ENCODE measurements around the gene PTPRE. TPM values are rescaled to one million over a fixed set of nuclear protein-coding genes. Genes with fewer than 3 reads are reported as not detected.
A peak's percentile ranks its signal among the peaks of the same experiment; 100 is the strongest.

PTPRE gene
- total and polyA plus RNA-seq, 4 donors, result 1.5 to 12.5 (median 3.7) TPM

DNA sequence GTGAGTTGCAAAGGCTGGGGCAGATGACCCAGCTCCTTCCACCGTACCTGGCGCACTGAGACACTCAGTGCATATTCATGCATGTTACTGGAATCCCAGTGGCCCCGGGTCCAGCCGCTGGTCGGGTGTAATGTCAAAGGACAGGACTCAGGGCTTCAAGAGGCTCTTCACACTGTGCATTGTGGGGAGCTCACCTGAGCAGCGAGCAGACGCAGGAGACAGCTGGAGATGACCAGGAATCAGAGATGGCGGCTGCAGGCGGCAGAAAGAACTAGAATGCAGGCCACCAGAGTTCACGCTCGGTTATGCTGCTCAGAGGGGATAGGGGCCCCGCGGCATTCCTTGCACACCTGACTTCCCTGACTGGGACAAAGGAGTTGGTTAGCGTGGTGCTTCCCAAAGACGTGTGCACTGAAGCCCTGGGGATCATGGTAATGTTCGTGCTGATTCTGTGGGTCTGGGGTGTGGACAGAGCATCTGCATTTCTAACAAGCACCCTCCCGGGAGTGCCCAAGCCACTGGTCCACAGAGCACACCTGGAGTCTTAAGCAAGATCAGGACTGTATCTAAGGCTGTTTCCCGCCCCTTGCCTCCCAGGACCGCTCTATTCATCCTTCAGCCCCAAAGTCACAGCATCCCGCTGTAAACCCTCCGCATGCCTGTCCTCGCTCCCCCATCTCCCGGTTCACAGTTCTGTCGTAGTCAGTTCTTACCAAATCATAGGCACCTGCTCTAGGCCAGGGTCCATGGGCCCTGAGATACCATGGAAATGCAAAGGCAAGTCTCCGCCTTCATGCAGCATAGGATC lies 148.4 kb downstream of the PTPRE start:
- Histone ChIP-seq H3K9ac (ENCODE audit: low read depth in 1 of 2, low read length in 2 of 2) (no peak overlapping the region), H3K27me3 (ENCODE audit: control insufficient read depth in 4 of 4, insufficient read depth in 4 of 4, low read length in 3 of 4) (peaks cover 0 to under 1% (median 0%) of the 10 kb centered on the region in 4 donors), H3K27ac (ENCODE audit: low read depth in 1 of 2, low read length in 2 of 2) (peak overlapping the region in 1 of 2 donors; percentile 43), H3K4me3 (ENCODE audit: low read depth in 1 of 3, low read length in 3 of 3) (no peak overlapping the region), H3K4me1 (ENCODE audit: control insufficient read depth in 4 of 4, insufficient read depth in 4 of 4, low read length in 3 of 4) (no peaks in the 10 kb centered on the region), H3K9me3 (ENCODE audit: control insufficient read depth in 4 of 4, low read length in 3 of 4) (no peaks in the 10 kb centered on the region), H3K36me3 (ENCODE audit: control insufficient read depth in 4 of 4, insufficient read depth in 3 of 4, low read depth in 1 of 4, low read length in 3 of 4) (peaks cover 0 to 3% (median under 1%) of the 10 kb centered on the region in 4 donors)
- no peak for TF ChIP-seq TAF1 (conservative IDR thresholded peaks at IDR 0.05)
- TF ChIP-seq CTCF (IDR thresholded peaks at IDR 0.05; ENCODE audit: low read depth, low read length, missing input control), result no peak
- TF ChIP-seq REST (IDR thresholded peaks at IDR 0.05), result no peak
- TF ChIP-seq RXRA (IDR thresholded peaks at IDR 0.05), result no peak
- no peak for TF ChIP-seq YY1 (IDR thresholded peaks at IDR 0.05)
- DNase-seq (ENCODE audit: low spot score), result no peak
- 96% methylated on average over 25 of the region's 25 CpGs for WGBS

- Histone ChIP-seq H3K9ac (ENCODE audit: low read depth in 1 of 2, low read length in 2 of 2) (no peak overlapping the region), H3K27ac (ENCODE audit: low read depth in 1 of 2, low read length in 2 of 2) (no peak overlapping the region), H3K4me1 (ENCODE audit: control insufficient read depth in 4 of 4, insufficient read depth in 4 of 4, low read length in 3 of 4) (no peaks in the 10 kb centered on the region), H3K36me3 (ENCODE audit: control insufficient read depth in 4 of 4, insufficient read depth in 3 of 4, low read depth in 1 of 4, low read length in 3 of 4) (peaks cover 0 to 3% (median 1%) of the 10 kb centered on the region in 4 donors), H3K27me3 (ENCODE audit: control insufficient read depth in 4 of 4, insufficient read depth in 4 of 4, low read length in 3 of 4) (peaks cover 0 to 2% (median 0%) of the 10 kb centered on the region in 4 donors), H3K4me3 (ENCODE audit: low read depth in 1 of 3, low read length in 3 of 3) (no peak overlapping the region), H3K9me3 (ENCODE audit: control insufficient read depth in 4 of 4, low read length in 3 of 4) (no peaks in the 10 kb centered on the region)
- DNase-seq (ENCODE audit: low spot score), result no peak
- WGBS, result 87% methylated on average over 17 of the region's 17 CpGs
- TF ChIP-seq GABPA (IDR thresholded peaks at IDR 0.05 in 1 of 2, conservative IDR thresholded peaks at IDR 0.05 in 1 of 2), result no peak
- no peak for TF ChIP-seq FOXA2 (IDR thresholded peaks at IDR 0.05)
Measured at GRCh38 chr10:128056303-128057050, 149.6 kb downstream of the PTPRE start.

- TF ChIP-seq, protein P1, sequence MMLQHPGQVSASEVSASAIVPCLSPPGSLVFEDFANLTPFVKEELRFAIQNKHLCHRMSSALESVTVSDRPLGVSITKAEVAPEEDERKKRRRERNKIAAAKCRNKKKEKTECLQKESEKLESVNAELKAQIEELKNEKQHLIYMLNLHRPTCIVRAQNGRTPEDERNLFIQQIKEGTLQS (IDR thresholded peaks at IDR 0.05), result no peak
- TF ChIP-seq CTCF (IDR thresholded peaks at IDR 0.05; ENCODE audit: low read depth, low read length, missing input control) (no peak), SP1 (IDR thresholded peaks at IDR 0.05) (no peak), HNF4G (IDR thresholded peaks at IDR 0.05) (no peak)
- Histone ChIP-seq H3K27me3 (ENCODE audit: control insufficient read depth in 4 of 4, insufficient read depth in 4 of 4, low read length in 3 of 4) (peaks cover 0 to 3% (median under 1%) of the 10 kb centered on the region in 4 donors), H3K4me1 (ENCODE audit: control insufficient read depth in 4 of 4, insufficient read depth in 4 of 4, low read length in 3 of 4) (peaks cover 0 to 3% (median 1%) of the 10 kb centered on the region in 4 donors), H3K9ac (ENCODE audit: low read depth in 1 of 2, low read length in 2 of 2) (no peak overlapping the region), H3K27ac (ENCODE audit: low read depth in 1 of 2, low read length in 2 of 2) (no peak overlapping the region), H3K4me3 (ENCODE audit: low read depth in 1 of 3, low read length in 3 of 3) (no peak overlapping the region), H3K36me3 (ENCODE audit: control insufficient read depth in 4 of 4, insufficient read depth in 3 of 4, low read depth in 1 of 4, low read length in 3 of 4) (peaks cover 0 to 3% (median 1%) of the 10 kb centered on the region in 4 donors), H3K9me3 (ENCODE audit: control insufficient read depth in 4 of 4, low read length in 3 of 4) (no peaks in the 10 kb centered on the region)
- DNase-seq (ENCODE audit: low spot score), result no peak
- 96% methylated on average over 9 of the region's 9 CpGs for whole genome bisulfite sequencing
Measured at GRCh38 chr10:128058106-128058749, 151.3 kb downstream of the PTPRE start.

Data from liver (tissue), 9 donors.